WTC11 (cell line): ENCODE results near the gene GPR137B. TPM values are rescaled to one million over a fixed set of nuclear protein-coding genes. Genes with fewer than 3 reads are reported as not detected.

ENCODE experiments used
- ATAC-seq: fragments of 200-7000 bp; cut with Tn5 transposase; 2 replicates; pipeline ENCODE4 v1.10.0; 2021; ENCODE audit warnings: mild to moderate bottlenecking, moderate library complexity
- CTCF ChIA-PET: fragments of 300-600 bp; sonication (Branson Sonifier 250); formaldehyde crosslinking; loops from one replicate; lab custom pipeline; 2021; ENCODE audit warnings: antibody characterized with exemption; lab: Charles Lee
- POLR2A ChIA-PET: fragments of 350-600 bp; sonication (Branson Sonifier 250); formaldehyde crosslinking; loops from one replicate; lab custom pipeline; 2021; ENCODE audit warnings: antibody characterized with exemption; lab: Charles Lee
- DNase-seq: peaks from one replicate; pipeline ENCODE4 v3.0.0; 2021; ENCODE audit warnings: low spot score
- H3K27ac Mint-ChIP-seq: 2 replicates; pipeline ENCODE4 v1.8.0; 2021; ENCODE audit warnings: mixed read lengths
- H3K27me3 Mint-ChIP-seq: 2 replicates; pipeline ENCODE4 v1.8.0; 2021; ENCODE audit warnings: low read depth, mild to moderate bottlenecking, moderate library complexity, mixed read lengths
- H3K36me3 Mint-ChIP-seq: 2 replicates; pipeline ENCODE4 v1.8.0; 2021; ENCODE audit warnings: mixed read lengths
- H3K4me1 Mint-ChIP-seq: 2 replicates; pipeline ENCODE4 v1.8.0; 2022; ENCODE audit warnings: mixed read lengths
- H3K4me3 Mint-ChIP-seq: 2 replicates; pipeline ENCODE4 v1.8.0; 2021; ENCODE audit warnings: mild to moderate bottlenecking, moderate library complexity, mixed read lengths
- H3K9me3 Mint-ChIP-seq: 2 replicates; pipeline ENCODE4 v1.8.0; 2021; ENCODE audit warnings: mixed read lengths
- AFF4 ChIP-seq: sonication (generic); formaldehyde crosslinking; IDR thresholded peaks from 2 replicates; pipeline ENCODE4 v1.8.1; 2023; ENCODE audit warnings: mild to moderate bottlenecking, missing genetic modification reagents, borderline replicate concordance
- ATF3 ChIP-seq: sonication (generic); formaldehyde crosslinking; conservative IDR thresholded peaks from 2 replicates; pipeline ENCODE4 v1.8.1; 2022; ENCODE audit warnings: mild to moderate bottlenecking, missing genetic modification reagents
- CBFB ChIP-seq: sonication (generic); formaldehyde crosslinking; IDR thresholded peaks from 2 replicates; pipeline ENCODE4 v1.8.1; 2022; ENCODE audit warnings: mild to moderate bottlenecking, low read depth, missing genetic modification reagents
- CREB1 ChIP-seq: sonication (generic); formaldehyde crosslinking; IDR thresholded peaks from 2 replicates; pipeline ENCODE4 v1.8.0; 2023; ENCODE audit warnings: mild to moderate bottlenecking, missing genetic modification reagents
- CREM ChIP-seq: sonication (generic); formaldehyde crosslinking; IDR thresholded peaks from 2 replicates; pipeline ENCODE4 v1.8.1; 2022; ENCODE audit warnings: mild to moderate bottlenecking, missing genetic modification reagents, moderate library complexity
- FOXP4 ChIP-seq: sonication (generic); formaldehyde crosslinking; IDR thresholded peaks from 2 replicates; pipeline ENCODE4 v1.8.0; 2022; ENCODE audit warnings: mild to moderate bottlenecking, missing genetic modification reagents
- JUN ChIP-seq: sonication (generic); formaldehyde crosslinking; IDR thresholded peaks from 2 replicates; pipeline ENCODE4 v1.8.0; 2023; ENCODE audit warnings: mild to moderate bottlenecking, missing genetic modification reagents
- PREB ChIP-seq: sonication (generic); formaldehyde crosslinking; IDR thresholded peaks from 2 replicates; pipeline ENCODE4 v1.8.1; 2022; ENCODE audit warnings: mild to moderate bottlenecking, missing genetic modification reagents, moderate library complexity, borderline replicate concordance
- SOX15 ChIP-seq: fragments of 250-450 bp; sonication (Bioruptor Pico); IDR thresholded peaks from 2 replicates; pipeline ENCODE4 v1.9.0; 2021; ENCODE audit warnings: mild to moderate bottlenecking
- TCF7 ChIP-seq: sonication (generic); formaldehyde crosslinking; IDR thresholded peaks from 2 replicates; pipeline ENCODE4 v1.8.0; 2022; ENCODE audit warnings: mild to moderate bottlenecking, low read depth, missing genetic modification reagents, moderate library complexity
- USF1 ChIP-seq: sonication (generic); formaldehyde crosslinking; IDR thresholded peaks from 2 replicates; pipeline ENCODE4 v1.8.0; 2022; ENCODE audit warnings: mild to moderate bottlenecking, missing genetic modification reagents
- ZNF138 ChIP-seq: sonication (generic); formaldehyde crosslinking; conservative IDR thresholded peaks from 2 replicates; pipeline ENCODE4 v1.8.1; 2022; ENCODE audit warnings: mild to moderate bottlenecking, moderate library complexity, missing genetic modification reagents
- ZNF281 ChIP-seq: sonication (generic); formaldehyde crosslinking; IDR thresholded peaks from 2 replicates; pipeline ENCODE4 v1.8.0; 2023; ENCODE audit warnings: mild to moderate bottlenecking, missing genetic modification reagents
- ZNF317 ChIP-seq: sonication (generic); formaldehyde crosslinking; IDR thresholded peaks from 2 replicates; pipeline ENCODE4 v1.8.1; 2023; ENCODE audit warnings: low read depth, mild to moderate bottlenecking, moderate library complexity, missing genetic modification reagents, borderline replicate concordance
- total RNA-seq: library from RNA; stranded (reverse); gene quantifications from 3 replicates; pipeline ENCODE4 v1.2.3, GENCODE V29; 2021

The GPR137B gene
- total RNA-seq, 1 experiment from 2014 or later = 6.3 TPM

- ChIA-PET POLR2A (no interaction called here), CTCF (interaction anchor here (0.9 kb wide), 1 partner anchor 279 kb away, joined by 8 read pairs; no protein-coding TSS in a partner anchor)
- no peak overlapping the region for H3K27ac Mint-ChIP-seq
- H3K4me3 Mint-ChIP-seq = no peak overlapping the region
- peaks cover 14% of the 10 kb centered on the region for H3K4me1 Mint-ChIP-seq
- no peaks in the 10 kb centered on the region for H3K36me3 Mint-ChIP-seq
- no peak for DNase-seq
- H3K27me3 Mint-ChIP-seq = no peaks in the 10 kb centered on the region
- H3K9me3 Mint-ChIP-seq = no peaks in the 10 kb centered on the region
- peak; percentile 50 for ATAC-seq
- TF ChIP-seq SOX15 (CRISPR knock-in tag) = no peak
- no peak for TF ChIP-seq AFF4 (CRISPR knock-in tag)
- TF ChIP-seq ZNF281 (CRISPR knock-in tag) = no peak
- TF ChIP-seq PREB (CRISPR knock-in tag) = no peak
- no peak for TF ChIP-seq ZNF317 (CRISPR knock-in tag)
- no peak for TF ChIP-seq JUN (CRISPR knock-in tag)
- no peak for TF ChIP-seq ATF3 (CRISPR knock-in tag)
- no peak for TF ChIP-seq ZNF138 (CRISPR knock-in tag)
- no peak for TF ChIP-seq CBFB (CRISPR knock-in tag)
- no peak for TF ChIP-seq USF1 (CRISPR knock-in tag)
- no peak for TF ChIP-seq CREB1 (CRISPR knock-in tag)
- TF ChIP-seq FOXP4 (CRISPR knock-in tag) = no peak
- TF ChIP-seq TCF7 (CRISPR knock-in tag) = no peak
- TF ChIP-seq CREM (CRISPR knock-in tag) = no peak
These were observed 30.9 kb downstream of the GPR137B start for GRCh38 chr1:236173174-236173767.
